HCT116 (cell line): ENCODE measurements around the gene ZBTB38. TPM values are rescaled to one million over a fixed set of nuclear protein-coding genes. Genes with fewer than 3 reads are reported as not detected.

Experiments
- ATAC-seq: fragments of 200-7000 bp; cut with Tn5 transposase; 2 replicates; pipeline ENCODE4 v1.9.1; 2020; ENCODE audit warnings: mild to moderate bottlenecking, moderate library complexity
- BruUV-seq: library from RNA; stranded (reverse); fragments of 400-500 nt; replicated peaks from 2 replicates; lab custom pipeline; 2021; lab: Mats Ljungman, UMichigan
- CTCF ChIA-PET: fragments of 300-600 bp; sonication (Branson Sonifier 250); formaldehyde crosslinking; loops from one replicate; lab custom pipeline; 2021; ENCODE audit warnings: antibody characterized with exemption; lab: Charles Lee
- POLR2A ChIA-PET: fragments of 300-600, 350-600 bp; sonication (Branson Sonifier 250); formaldehyde crosslinking; loops from one replicate; lab custom pipeline; 2021; ENCODE audit warnings: antibody characterized with exemption; lab: Charles Lee
- RAD21 ChIA-PET, 2 experiments: fragments of 300-600 bp; sonication (Branson Sonifier 250); formaldehyde crosslinking; loops; one replicate each; lab custom pipeline; 2023; ENCODE audit warnings: low total read pairs in 2 of 2; ENCODE audit not compliant: uncharacterized antibody in 2 of 2, unreplicated experiment in 2 of 2, low non-redundant PET in 1 of 2; lab: Charles Lee
- DNase-seq: peaks from one replicate; pipeline ENCODE4 v3.0.0-alpha.2; 2010; ENCODE audit warnings: low read depth, low spot score
- H2AFZ ChIP-seq: fragments of 200-600 bp; shearing (Covaris generic), sonication (generic); 2 replicates; pipeline ENCODE4 v1.6.1; 2017; ENCODE audit warnings: low read depth, mixed run types, mixed read lengths, antibody characterized with exemption, low read length; ENCODE audit not compliant: poor library complexity, severe bottlenecking
- H3K27ac ChIP-seq: 2 replicates; pipeline ENCODE4 v1.5.1; 2012; ENCODE audit warnings: low read depth, low read length
- H3K27me3 ChIP-seq: fragments of 200-600 bp; sonication (generic); 2 replicates; pipeline ENCODE4 v1.6.1; 2016; ENCODE audit warnings: mixed run types, low read length, mixed read lengths; ENCODE audit not compliant: insufficient read depth
- H3K36me3 ChIP-seq, 2 experiments: fragments of 200-500 bp in 1 of 2; fragments of 200-600 bp in 1 of 2; sonication (Bioruptor generic) in 1 of 2; sonication (generic) in 1 of 2; 2 replicates each; pipeline versions ENCODE4 v1.5.1 to v1.6.1; 2014 to 2016; ENCODE audit warnings: low read length in 2 of 2, inconsistent platforms in 1 of 2, mixed read lengths in 1 of 2, mixed run types in 1 of 2; ENCODE audit not compliant: insufficient read depth in 2 of 2, control insufficient read depth in 1 of 2
- H3K4me1 ChIP-seq, 2 experiments: fragments of 200-600 bp in 1 of 2; sonication (generic) in 1 of 2; 2 replicates each; pipeline versions ENCODE4 v1.5.1 to v1.6.1; 2012 to 2017; ENCODE audit warnings: low read length in 2 of 2, inconsistent platforms in 1 of 2, mild to moderate bottlenecking in 1 of 2, mixed read lengths in 1 of 2, mixed run types in 1 of 2, moderate library complexity in 1 of 2; ENCODE audit not compliant: insufficient read depth in 2 of 2, control insufficient read depth in 1 of 2
- H3K4me2 ChIP-seq: fragments of 200-600 bp; sonication (generic); 2 replicates; pipeline ENCODE4 v1.6.1; 2017; ENCODE audit warnings: mixed run types, low read length, mixed read lengths
- H3K4me3 ChIP-seq, 2 experiments: fragments of 200-600 bp in 1 of 2; sonication (generic) in 1 of 2; replicated peaks in 1 of 2; 2 replicates each; pipeline ENCODE4 v1.5.1; 2011 to 2016; ENCODE audit warnings: low read length in 2 of 2, control low read depth in 1 of 2, low read depth in 1 of 2, mild to moderate bottlenecking in 1 of 2, mixed read lengths in 1 of 2, mixed run types in 1 of 2
- H3K79me2 ChIP-seq: fragments of 200-600 bp; sonication (generic); 2 replicates; pipeline ENCODE4 v1.6.1; 2017; ENCODE audit warnings: mild to moderate bottlenecking, mixed run types, low read length, moderate library complexity, mixed read lengths; ENCODE audit not compliant: insufficient read depth
- H3K9ac ChIP-seq: fragments of 200-600 bp; sonication (generic); 2 replicates; pipeline ENCODE4 v1.6.1; 2016; ENCODE audit warnings: low read length, mixed read lengths
- H3K9me2 ChIP-seq: fragments of 200-600 bp; sonication (generic), shearing (Covaris generic); 2 replicates; pipeline ENCODE4 v1.6.1; 2017; ENCODE audit warnings: mixed run types, mild to moderate bottlenecking, moderate library complexity; ENCODE audit not compliant: insufficient read depth
- H3K9me3 ChIP-seq, 2 experiments: fragments of 200-500 bp in 1 of 2; fragments of 200-600 bp in 1 of 2; sonication (Bioruptor generic) in 1 of 2; sonication (generic) in 1 of 2; 2 replicates each; pipeline ENCODE4 v1.6.1; 2014 to 2017; ENCODE audit warnings: low read length in 2 of 2, mixed read lengths in 2 of 2, inconsistent platforms in 1 of 2, low read depth in 1 of 2, mild to moderate bottlenecking in 1 of 2, mixed run types in 1 of 2, moderate library complexity in 1 of 2; ENCODE audit not compliant: control insufficient read depth in 1 of 2, insufficient read depth in 1 of 2
- H4K20me1 ChIP-seq: fragments of 200-600 bp; sonication (generic), shearing (Covaris generic); 2 replicates; pipeline ENCODE4 v1.6.1; 2017; ENCODE audit warnings: mixed run types, mild to moderate bottlenecking, moderate library complexity; ENCODE audit not compliant: insufficient read depth
- ATF3 ChIP-seq: IDR thresholded peaks from 2 replicates; pipeline ENCODE4 v1.6.1; 2012
- CEBPB ChIP-seq: IDR thresholded peaks from 2 replicates; pipeline ENCODE4 v1.6.1; 2012; ENCODE audit warnings: low read depth
- CTCF ChIP-seq, 3 experiments: fragments of 200-600 bp in 1 of 3; sonication (generic) in 1 of 3; IDR thresholded peaks in 2 of 3; conservative IDR thresholded peaks in 1 of 3; 2 replicates each; pipeline ENCODE4 v1.5.1; 2012 to 2017; ENCODE audit warnings: low read depth in 2 of 3, low read length in 2 of 3, antibody characterized with exemption in 1 of 3, borderline replicate concordance in 1 of 3, control low read depth in 1 of 3, mild to moderate bottlenecking in 1 of 3, mixed read lengths in 1 of 3, mixed run types in 1 of 3, moderate library complexity in 1 of 3; ENCODE audit not compliant: insufficient read depth in 1 of 3
- EGR1 ChIP-seq: IDR thresholded peaks from 2 replicates; pipeline ENCODE4 v1.6.1; 2012; ENCODE audit warnings: low read depth
- ELF1 ChIP-seq: IDR thresholded peaks from 2 replicates; pipeline ENCODE4 v1.6.1; 2012; ENCODE audit warnings: low read depth, borderline replicate concordance
- EZH2phosphoT487 ChIP-seq: fragments of 200-600 bp; IDR thresholded peaks from 2 replicates; pipeline ENCODE4 v1.6.1; 2018; ENCODE audit warnings: antibody characterized with exemption, borderline replicate concordance
- JUND ChIP-seq: IDR thresholded peaks from 2 replicates; pipeline ENCODE4 v1.6.1; 2012
- MAX ChIP-seq: IDR thresholded peaks from 2 replicates; pipeline ENCODE4 v1.6.1; 2012
- RAD21 ChIP-seq: IDR thresholded peaks from 2 replicates; pipeline ENCODE4 v1.6.1; 2012; ENCODE audit warnings: low read depth, mild to moderate bottlenecking
- SIN3A ChIP-seq: IDR thresholded peaks from 2 replicates; pipeline ENCODE4 v1.6.1; 2012; ENCODE audit warnings: low read depth
- SP1 ChIP-seq: IDR thresholded peaks from 2 replicates; pipeline ENCODE4 v1.6.1; 2012; ENCODE audit warnings: low read depth
- SRF ChIP-seq: IDR thresholded peaks from 2 replicates; pipeline ENCODE4 v1.6.1; 2012; ENCODE audit warnings: low read depth
- YY1 ChIP-seq: IDR thresholded peaks from 2 replicates; pipeline ENCODE4 v1.6.1; 2011; ENCODE audit warnings: low read length, low read depth, moderate library complexity, mild to moderate bottlenecking; ENCODE audit not compliant: insufficient replicate concordance; ENCODE audit errors: extremely low read depth
- ZNF274 ChIP-seq: fragments of 200-500 bp; sonication (Bioruptor generic); IDR thresholded peaks from 2 replicates; pipeline ENCODE4 v1.6.1; 2014; ENCODE audit warnings: mild to moderate bottlenecking, low read depth, low read length, inconsistent platforms
- intact Hi-C: fragments of 100-400 bp; cut with micrococcal nuclease; formaldehyde crosslinking; loops from 2 replicates; pipeline ENCODE4 v1.10.0; 2022
- total RNA-seq: library from RNA; stranded (reverse); gene quantifications from one replicate; pipeline ENCODE4 v1.2.1, GENCODE V29; 2021; ENCODE audit not compliant: unreplicated experiment

Gene ZBTB38
- total RNA-seq, 1 experiment from 2014 or later = 33.5 TPM

GRCh38 chr3:141405025-141405424 is 36.7 kb downstream of the ZBTB38 start:
- no peak for TF ChIP-seq ATF3
- no peak for TF ChIP-seq SRF
- TF ChIP-seq EGR1 = no peak
- no peak for TF ChIP-seq JUND
- no peak for TF ChIP-seq ELF1
- no peak for TF ChIP-seq ZNF274
- TF ChIP-seq MAX = no peak
- no peak for TF ChIP-seq SIN3A
- TF ChIP-seq YY1 = no peak
- no peak for TF ChIP-seq EZH2phosphoT487
- no peak for TF ChIP-seq CTCF (IDR thresholded peaks at IDR 0.05 in 2 of 3, conservative IDR thresholded peaks at IDR 0.05 in 1 of 3; ENCODE audit: borderline replicate concordance in 1 of 3, insufficient read depth in 1 of 3, low read depth in 2 of 3, low read length in 2 of 3)
- no peak for TF ChIP-seq SP1
- TF ChIP-seq RAD21 = no peak
- no peak for TF ChIP-seq CEBPB
- H3K79me2 ChIP-seq = 0 out of 2 replicates have a peak, but pooled peaks cover 3% of the 10 kb centered on the region
- H3K9me3 ChIP-seq = no peaks in the 10 kb centered on the region
- H3K36me3 ChIP-seq = peaks cover 0 to 8% of the 10 kb centered on the region in 2 experiments; a peak in 1 of 4 replicates
- ChIA-PET RAD21 (no interaction called here), POLR2A (interaction anchor here (1.0 kb wide), 1 partner anchor 14 kb away, joined by 4 read pairs; no protein-coding TSS in a partner anchor), CTCF (no interaction called here)
- H3K27ac ChIP-seq = no peak overlapping the region
- H3K27me3 ChIP-seq = no peaks in the 10 kb centered on the region
- no peak for ATAC-seq
- no TSS peak for BruUV-seq
- no peak overlapping the region for H3K4me2 ChIP-seq
- H3K9me2 ChIP-seq = no peaks in the 10 kb centered on the region
- no peak overlapping the region for H2AFZ ChIP-seq
- intact Hi-C loops = no loop called here
- no peak for DNase-seq
- no peak overlapping the region for H3K4me3 ChIP-seq
- H3K4me1 ChIP-seq = peaks cover 10 to 23% of the 10 kb centered on the region in 2 experiments
- no peaks in the 10 kb centered on the region for H4K20me1 ChIP-seq
- H3K9ac ChIP-seq = no peak overlapping the region
